HepG2 (cell line): ENCODE measurements around the gene PIP5KL1. TPM values are rescaled to one million over a fixed set of nuclear protein-coding genes. Genes with fewer than 3 reads are reported as not detected.

Experiments
- ATAC-seq: fragments of 200-7000 bp; cut with Tn5 transposase; 3 replicates; pipeline ENCODE4 v1.9.1; 2020; ENCODE audit warnings: mild to moderate bottlenecking, moderate library complexity
- BruUV-seq: library from RNA; stranded (reverse); fragments of 400-500 nt; replicated peaks from 2 replicates; lab custom pipeline; 2021; lab: Mats Ljungman, UMichigan
- CTCF ChIA-PET: fragments of 300-600 bp; formaldehyde crosslinking; extraction: SDS; loops from one replicate; lab custom pipeline; 2021; ENCODE audit warnings: low total read pairs, inconsistent platforms, low intra/inter-chr PET ratio; lab: Yijun Ruan, JAX
- POLR2A ChIA-PET: fragments of 350-600 bp; sonication (Branson Sonifier 250); formaldehyde crosslinking; loops from one replicate; lab custom pipeline; 2020; ENCODE audit warnings: antibody characterized with exemption, inconsistent platforms; lab: Yijun Ruan, JAX
- DNase-seq: peaks from one replicate; pipeline ENCODE4 v3.0.0-alpha.2; 2015; ENCODE audit warnings: low spot score
- FAIRE-seq: peaks from 3 replicates; lab custom pipeline; 2011; peaks lifted over from hg19 to GRCh38; lab: Jason Lieb, UNC
- H2AFZ ChIP-seq: one replicate; pipeline ENCODE4 v1.6.1; 2011; ENCODE audit warnings: low read length, inconsistent platforms
- H3K27ac ChIP-seq: fragments of 300-600 bp; 3 replicates; pipeline ENCODE4 v1.8.0; 2011; ENCODE audit warnings: mixed run types, mild to moderate bottlenecking, mixed read lengths, low read length, inconsistent platforms; ENCODE audit not compliant: insufficient read depth; ENCODE audit errors: extremely low read length
- H3K27me3 ChIP-seq, 2 experiments: fragments of 200-600 bp in 1 of 2; 2 replicates in 1 of 2; 3 replicates in 1 of 2; pipeline versions ENCODE4 v1.6.0 to v1.8.0; 2011; ENCODE audit warnings: low read length in 2 of 2, mild to moderate bottlenecking in 2 of 2, moderate library complexity in 2 of 2, inconsistent platforms in 1 of 2; ENCODE audit not compliant: insufficient read depth in 2 of 2, control insufficient read depth in 1 of 2
- H3K36me3 ChIP-seq, 2 experiments: fragments of 200-600 bp in 1 of 2; replicated peaks in 1 of 2; 2 replicates in 1 of 2; 3 replicates in 1 of 2; pipeline versions ENCODE4 v1.5.1 to v1.8.0; 2011; ENCODE audit warnings: low read length in 2 of 2, inconsistent platforms in 1 of 2; ENCODE audit not compliant: insufficient read depth in 2 of 2, control insufficient read depth in 1 of 2
- H3K4me1 ChIP-seq: 2 replicates; pipeline ENCODE4 v1.5.1; 2012; ENCODE audit warnings: low read length, inconsistent platforms; ENCODE audit not compliant: insufficient read depth
- H3K4me2 ChIP-seq: 2 replicates; pipeline ENCODE4 v1.6.0; 2011; ENCODE audit warnings: low read depth, low read length, inconsistent platforms
- H3K4me3 ChIP-seq, 3 experiments: fragments of 200-600 bp in 1 of 3; sonication (generic), shearing (Covaris generic) in 1 of 3; replicated peaks in 1 of 3; 2 replicates each; pipeline ENCODE4 v1.5.1; 2011 to 2016; ENCODE audit warnings: low read length in 3 of 3, inconsistent platforms in 2 of 3, low read depth in 2 of 3, mild to moderate bottlenecking in 2 of 3, control low read depth in 1 of 3, mixed read lengths in 1 of 3; ENCODE audit not compliant: insufficient read depth in 1 of 3
- H3K79me2 ChIP-seq: one replicate; pipeline ENCODE4 v1.6.1; 2011; ENCODE audit warnings: low read length, inconsistent platforms; ENCODE audit not compliant: insufficient read depth
- H3K9ac ChIP-seq: 2 replicates; pipeline ENCODE4 v1.6.0; 2011; ENCODE audit warnings: mild to moderate bottlenecking, low read depth, low read length, inconsistent platforms; ENCODE audit not compliant: insufficient read depth
- H3K9me3 ChIP-seq: 2 replicates; pipeline ENCODE4 v1.5.1; 2012; ENCODE audit warnings: mild to moderate bottlenecking, low read length
- H4K20me1 ChIP-seq: 2 replicates; pipeline ENCODE4 v1.6.0; 2011; ENCODE audit warnings: inconsistent platforms, mild to moderate bottlenecking, low read length, moderate library complexity; ENCODE audit not compliant: insufficient read depth
- GABPA ChIP-seq, 2 experiments: IDR thresholded peaks; 2 replicates each; pipeline ENCODE4 v1.6.1; 2011 to 2016; ENCODE audit warnings: low read depth in 2 of 2, low read length in 1 of 2, missing biosample characterization in 1 of 2, missing genetic modification characterization in 1 of 2
- HDAC2 ChIP-seq: sonication (generic); formaldehyde crosslinking; IDR thresholded peaks from 2 replicates; pipeline ENCODE4 v1.4.0; 2020; ENCODE audit warnings: missing genetic modification reagents
- NFRKB ChIP-seq: fragments of 450-650 bp; IDR thresholded peaks from 2 replicates; pipeline ENCODE4 v1.6.1; 2017
- NFYB ChIP-seq: sonication (generic); formaldehyde crosslinking; IDR thresholded peaks from 2 replicates; pipeline ENCODE4 v1.4.0; 2020; ENCODE audit warnings: missing genetic modification reagents
- NR2F6 ChIP-seq, 2 experiments: IDR thresholded peaks; 2 replicates each; pipeline ENCODE4 v1.6.1; 2016; ENCODE audit warnings: antibody characterized with exemption in 1 of 2, mild to moderate bottlenecking in 1 of 2
- PHF21A ChIP-seq: sonication (generic); formaldehyde crosslinking; IDR thresholded peaks from 2 replicates; pipeline ENCODE4 v1.5.0; 2020; ENCODE audit warnings: mild to moderate bottlenecking, missing genetic modification reagents
- PPARG ChIP-seq: conservative IDR thresholded peaks from 2 replicates; pipeline ENCODE4 v1.6.1; 2016; ENCODE audit warnings: missing biosample characterization, missing genetic modification reagents
- SALL1 ChIP-seq: sonication (generic); formaldehyde crosslinking; IDR thresholded peaks from 2 replicates; pipeline ENCODE4 v1.8.0; 2022; ENCODE audit warnings: mild to moderate bottlenecking, missing genetic modification reagents
- SIN3A ChIP-seq: IDR thresholded peaks from 2 replicates; pipeline ENCODE4 v1.6.1; 2011; ENCODE audit warnings: low read depth, mild to moderate bottlenecking, control low read depth, low read length, borderline replicate concordance
- SIX4 ChIP-seq: sonication (generic); formaldehyde crosslinking; IDR thresholded peaks from 2 replicates; pipeline ENCODE4 v1.4.0; 2020; ENCODE audit warnings: missing genetic modification reagents
- ZMYM2 ChIP-seq: sonication (generic); formaldehyde crosslinking; IDR thresholded peaks from 2 replicates; pipeline ENCODE4 v1.8.0; 2022; ENCODE audit warnings: mild to moderate bottlenecking, missing genetic modification reagents
- ZNF326 ChIP-seq: sonication (generic); formaldehyde crosslinking; IDR thresholded peaks from 2 replicates; pipeline ENCODE4 v1.4.0; 2020; ENCODE audit warnings: missing genetic modification reagents, borderline replicate concordance
- ZNF567 ChIP-seq: sonication (generic); formaldehyde crosslinking; IDR thresholded peaks from 2 replicates; pipeline ENCODE4 v1.8.1; 2023; ENCODE audit warnings: mild to moderate bottlenecking, missing genetic modification reagents, borderline replicate concordance
- ZNF615 ChIP-seq: sonication (generic); formaldehyde crosslinking; IDR thresholded peaks from 2 replicates; pipeline ENCODE4 v1.5.0; 2020; ENCODE audit warnings: mild to moderate bottlenecking, missing genetic modification reagents, borderline replicate concordance
- WGBS: methylation state at CpG from one replicate; pipeline ENCODE4 v1.1.6; 2017; ENCODE audit warnings: low lambda C conversion rate; 5-methylcytosine and 5-hydroxymethylcytosine counted together
- in situ Hi-C: cut with HindIII; loops from 2 replicates; pipeline ENCODE4 v1.10.0; 2017; ENCODE audit warnings: low pct_unique_long_range_greater_than_20kb; ENCODE audit not compliant: extremely low pct_ligation_motif_present
- intact Hi-C: fragments of 100-400 bp; cut with micrococcal nuclease; formaldehyde crosslinking; loops from one replicate; pipeline ENCODE4 v1.10.0; 2022; ENCODE audit not compliant: unreplicated experiment
- polyA plus RNA-seq, 8 experiments: library from polyadenylated mRNA; depleted of rRNA in 3 of 8; stranded (reverse) in 7 of 8; unstranded in 1 of 8; fragments of >200 nt; fragmentation: Illumina TruSeq in 4 of 8; extraction: Trizol in 4 of 8; gene quantifications; 2 replicates each; pipeline versions ENCODE4 v1.2.1 to v1.2.3, GENCODE V29; 2011 to 2016; ENCODE audit warnings: low read depth in 4 of 8, missing spikeins in 1 of 8, mixed read lengths in 1 of 8; ENCODE audit not compliant: insufficient read depth in 1 of 8
- total RNA-seq, 5 experiments: library from RNA; depleted of rRNA; stranded (reverse); fragments of >200 nt; fragmentation: Illumina TruSeq; extraction: Trizol; gene quantifications; 2 replicates each; pipeline ENCODE4 v1.2.3, GENCODE V29; 2016; ENCODE audit warnings: low read depth in 1 of 5
- TF ChIP-seq, protein P1 (sequence below): sonication (generic); formaldehyde crosslinking; IDR thresholded peaks from 2 replicates; pipeline ENCODE4 v1.4.0; 2020; ENCODE audit warnings: mild to moderate bottlenecking, missing genetic modification reagents
- TF ChIP-seq, protein P2 (sequence below), 2 experiments: sonication (generic) in 1 of 2; formaldehyde crosslinking in 1 of 2; IDR thresholded peaks; 2 replicates each; pipeline versions ENCODE4 v1.4.0 to v1.6.1; 2018 to 2020; ENCODE audit warnings: missing genetic modification reagents in 2 of 2, borderline replicate concordance in 1 of 2, low read depth in 1 of 2, mild to moderate bottlenecking in 1 of 2, missing biosample characterization in 1 of 2
- TF ChIP-seq, protein P3 (sequence below): sonication (generic); formaldehyde crosslinking; IDR thresholded peaks from 2 replicates; pipeline ENCODE4 v1.4.0; 2020; ENCODE audit warnings: missing genetic modification reagents, borderline replicate concordance

The PIP5KL1 gene
- total and polyA plus RNA-seq, 2 of the 13 experiments (the other 11 are each of a cell fraction or from before 2014, with no cell fraction given): 0.20 to 0.49 TPM

DNA sequence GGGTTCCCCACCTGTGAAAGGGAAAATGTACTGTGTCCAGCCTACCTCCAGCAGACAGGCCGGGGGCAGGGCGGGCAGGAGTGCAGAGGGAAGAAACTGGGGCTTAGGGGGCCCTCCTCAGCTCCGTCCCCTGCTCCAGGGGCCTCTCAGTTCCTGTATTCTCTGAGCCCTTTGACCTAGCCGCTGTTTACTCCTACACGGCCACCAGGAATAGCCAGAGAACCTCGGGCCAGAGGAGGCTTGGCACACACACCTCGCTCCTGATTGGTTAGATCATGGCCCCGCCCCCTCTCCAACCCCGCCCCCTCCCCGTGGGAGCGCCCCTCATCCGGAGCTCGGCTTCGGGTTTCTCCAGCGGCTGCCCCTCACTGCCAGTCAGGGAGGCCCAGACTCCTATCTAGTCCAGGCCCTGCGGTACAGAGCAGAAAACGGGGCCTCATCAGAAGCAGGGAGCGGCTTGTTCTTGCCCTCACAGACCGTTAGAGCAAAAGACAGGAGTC lies 33.3 kb downstream of the PIP5KL1 start:
- Histone ChIP-seq H3K4me2 (peak overlapping the region; percentile 86), H2AFZ (no peak overlapping the region), H3K27ac (peak overlapping the region; percentile 92), H3K36me3 (peaks cover 26 to 42% of the 10 kb centered on the region in 2 experiments), H3K27me3 (no peaks in the 10 kb centered on the region), H3K9me3 (peaks cover 17% of the 10 kb centered on the region), H3K4me3 (peak overlapping the region; percentile 48 to 71 (median 56)), H4K20me1 (no peaks in the 10 kb centered on the region), H3K79me2 (peaks cover 19% of the 10 kb centered on the region), H3K4me1 (peaks cover 49% of the 10 kb centered on the region), H3K9ac (peak overlapping the region; percentile 75)
- no TSS peak for BruUV-seq
- POLR2A ChIA-PET: interaction anchor here (0.6 to 3.8 kb wide), 26 partner anchors 9 to 787 kb away, joined by 3 to 55 read pairs (median 4); partner anchors contain the start of genes AK1, SLC2A8, ST6GALNAC4 and TOR2A
- intact Hi-C loops (no loop called here), in situ Hi-C loops (no loop called here)
- ATAC-seq: peak; percentile 93
- CTCF ChIA-PET: no interaction called here
- 0% methylated on average over 6 of the region's 19 CpGs for WGBS
- FAIRE-seq: peak; percentile 90
- DNase-seq: peak; percentile 95
- TF ChIP-seq NR2F6 (IDR thresholded peaks at IDR 0.05) (peak; percentile 86), NR2F6 (CRISPR knock-in tag; IDR thresholded peaks at IDR 0.05) (peak; percentile 91), ZNF567 (CRISPR knock-in tag) (no peak), GABPA (IDR thresholded peaks at IDR 0.05; ENCODE audit: low read depth, low read length) (no peak), GABPA (CRISPR knock-in tag; IDR thresholded peaks at IDR 0.05; ENCODE audit: low read depth) (peak; percentile 46; the same call in 1 of the 2 replicates), PPARG (CRISPR knock-in tag) (peak; percentile 93), PHF21A (CRISPR knock-in tag) (peak; percentile 87), SIN3A (0 out of 2 replicates have a peak, but pooled peaks have one; percentile 58), NFYB (CRISPR knock-in tag) (peak; percentile 57), ZNF615 (CRISPR knock-in tag) (no peak), SIX4 (peak; percentile 55; the same call in 1 of the 2 replicates), SALL1 (peak; percentile 49; the same call in 1 of the 2 replicates), NFRKB (no peak), ZMYM2 (peak; percentile 20; the same call in 1 of the 2 replicates), ZNF326 (no peak), HDAC2 (CRISPR knock-in tag) (peak; percentile 69)
- TF ChIP-seq, protein P1, sequence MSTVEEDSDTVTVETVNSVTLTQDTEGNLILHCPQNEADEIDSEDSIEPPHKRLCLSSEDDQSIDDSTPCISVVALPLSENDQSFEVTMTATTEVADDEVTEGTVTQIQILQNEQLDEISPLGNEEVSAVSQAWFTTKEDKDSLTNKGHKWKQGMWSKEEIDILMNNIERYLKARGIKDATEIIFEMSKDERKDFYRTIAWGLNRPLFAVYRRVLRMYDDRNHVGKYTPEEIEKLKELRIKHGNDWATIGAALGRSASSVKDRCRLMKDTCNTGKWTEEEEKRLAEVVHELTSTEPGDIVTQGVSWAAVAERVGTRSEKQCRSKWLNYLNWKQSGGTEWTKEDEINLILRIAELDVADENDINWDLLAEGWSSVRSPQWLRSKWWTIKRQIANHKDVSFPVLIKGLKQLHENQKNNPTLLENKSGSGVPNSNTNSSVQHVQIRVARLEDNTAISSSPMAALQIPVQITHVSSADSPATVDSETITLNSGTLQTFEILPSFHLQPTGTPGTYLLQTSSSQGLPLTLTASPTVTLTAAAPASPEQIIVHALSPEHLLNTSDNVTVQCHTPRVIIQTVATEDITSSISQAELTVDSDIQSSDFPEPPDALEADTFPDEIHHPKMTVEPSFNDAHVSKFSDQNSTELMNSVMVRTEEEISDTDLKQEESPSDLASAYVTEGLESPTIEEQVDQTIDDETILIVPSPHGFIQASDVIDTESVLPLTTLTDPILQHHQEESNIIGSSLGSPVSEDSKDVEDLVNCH: no peak
- TF ChIP-seq, protein P2, sequence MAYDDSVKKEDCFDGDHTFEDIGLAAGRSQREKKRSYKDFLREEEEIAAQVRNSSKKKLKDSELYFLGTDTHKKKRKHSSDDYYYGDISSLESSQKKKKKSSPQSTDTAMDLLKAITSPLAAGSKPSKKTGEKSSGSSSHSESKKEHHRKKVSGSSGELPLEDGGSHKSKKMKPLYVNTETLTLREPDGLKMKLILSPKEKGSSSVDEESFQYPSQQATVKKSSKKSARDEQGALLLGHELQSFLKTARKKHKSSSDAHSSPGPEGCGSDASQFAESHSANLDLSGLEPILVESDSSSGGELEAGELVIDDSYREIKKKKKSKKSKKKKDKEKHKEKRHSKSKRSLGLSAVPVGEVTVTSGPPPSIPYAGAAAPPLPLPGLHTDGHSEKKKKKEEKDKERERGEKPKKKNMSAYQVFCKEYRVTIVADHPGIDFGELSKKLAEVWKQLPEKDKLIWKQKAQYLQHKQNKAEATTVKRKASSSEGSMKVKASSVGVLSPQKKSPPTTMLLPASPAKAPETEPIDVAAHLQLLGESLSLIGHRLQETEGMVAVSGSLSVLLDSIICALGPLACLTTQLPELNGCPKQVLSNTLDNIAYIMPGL (CRISPR knock-in tag; IDR thresholded peaks at IDR 0.05; ENCODE audit: borderline replicate concordance in 1 of 2, low read depth in 1 of 2): peak in 1 of 2 experiments; percentile 25; a peak in 2 of 4 replicates
- TF ChIP-seq, protein P3, sequence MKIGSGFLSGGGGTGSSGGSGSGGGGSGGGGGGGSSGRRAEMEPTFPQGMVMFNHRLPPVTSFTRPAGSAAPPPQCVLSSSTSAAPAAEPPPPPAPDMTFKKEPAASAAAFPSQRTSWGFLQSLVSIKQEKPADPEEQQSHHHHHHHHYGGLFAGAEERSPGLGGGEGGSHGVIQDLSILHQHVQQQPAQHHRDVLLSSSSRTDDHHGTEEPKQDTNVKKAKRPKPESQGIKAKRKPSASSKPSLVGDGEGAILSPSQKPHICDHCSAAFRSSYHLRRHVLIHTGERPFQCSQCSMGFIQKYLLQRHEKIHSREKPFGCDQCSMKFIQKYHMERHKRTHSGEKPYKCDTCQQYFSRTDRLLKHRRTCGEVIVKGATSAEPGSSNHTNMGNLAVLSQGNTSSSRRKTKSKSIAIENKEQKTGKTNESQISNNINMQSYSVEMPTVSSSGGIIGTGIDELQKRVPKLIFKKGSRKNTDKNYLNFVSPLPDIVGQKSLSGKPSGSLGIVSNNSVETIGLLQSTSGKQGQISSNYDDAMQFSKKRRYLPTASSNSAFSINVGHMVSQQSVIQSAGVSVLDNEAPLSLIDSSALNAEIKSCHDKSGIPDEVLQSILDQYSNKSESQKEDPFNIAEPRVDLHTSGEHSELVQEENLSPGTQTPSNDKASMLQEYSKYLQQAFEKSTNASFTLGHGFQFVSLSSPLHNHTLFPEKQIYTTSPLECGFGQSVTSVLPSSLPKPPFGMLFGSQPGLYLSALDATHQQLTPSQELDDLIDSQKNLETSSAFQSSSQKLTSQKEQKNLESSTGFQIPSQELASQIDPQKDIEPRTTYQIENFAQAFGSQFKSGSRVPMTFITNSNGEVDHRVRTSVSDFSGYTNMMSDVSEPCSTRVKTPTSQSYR (CRISPR knock-in tag): peak; percentile 61; the same call in 1 of the 2 replicates
